CD4-positive, CD25-positive, alpha-beta regulatory T cell (primary cell): Measurements from ENCODE around the gene CALR3. TPM values are rescaled to one million over a fixed set of nuclear protein-coding genes. Genes with fewer than 3 reads are reported as not detected.
"Not testable (repeated sequence)": the region's sequence is repeated elsewhere in the genome, so short reads cannot be mapped to it uniquely, and the experiment has no call there.

ENCODE experiments used
- ATAC-seq, 2 donors: fragments of 150-1000 bp; cut with Tn5 transposase; one replicate each; pipeline ENCODE4 v1.10.0; 2021; ENCODE audit warnings: low read depth in 2 of 2, moderate number of reproducible peaks in 2 of 2, moderate library complexity in 1 of 2
- DNase-seq, 3 donors: peaks; one replicate each; pipeline versions ENCODE4 v3.0.0 to v3.0.0-alpha.2; 2012 to 2022; ENCODE audit warnings: mixed read lengths in 1 of 3
- H3K27ac ChIP-seq: one replicate; pipeline ENCODE4 v1.7.0; 2013; ENCODE audit warnings: mild to moderate bottlenecking, low read length; ENCODE audit not compliant: insufficient read depth, poor library complexity, severe bottlenecking
- H3K27me3 ChIP-seq: one replicate; pipeline ENCODE4 v1.7.0; 2013; ENCODE audit warnings: low read length; ENCODE audit not compliant: control insufficient read depth, insufficient read depth
- H3K36me3 ChIP-seq: one replicate; pipeline ENCODE4 v1.7.0; 2013; ENCODE audit warnings: mild to moderate bottlenecking, low read length, moderate library complexity; ENCODE audit not compliant: control insufficient read depth, insufficient read depth
- H3K4me1 ChIP-seq: 2 replicates; pipeline ENCODE4 v1.7.0; 2013; ENCODE audit warnings: mild to moderate bottlenecking, low read length; ENCODE audit not compliant: insufficient read depth, control insufficient read depth, poor library complexity, severe bottlenecking
- H3K4me3 ChIP-seq: one replicate; pipeline ENCODE4 v1.7.0; 2013; ENCODE audit warnings: low read depth, mild to moderate bottlenecking, low read length, moderate library complexity
- H3K9me3 ChIP-seq, 2 experiments: 1 replicate in 1 of 2; 2 replicates in 1 of 2; pipeline ENCODE4 v1.7.0; 2013; ENCODE audit warnings: low read length in 2 of 2, mild to moderate bottlenecking in 1 of 2, moderate library complexity in 1 of 2; ENCODE audit not compliant: control insufficient read depth in 2 of 2
- H3K27ac Mint-ChIP-seq, 3 donors: one replicate each; pipeline ENCODE4 v1.8.0; 2020 to 2022; ENCODE audit warnings: mild to moderate bottlenecking in 3 of 3, mixed read lengths in 3 of 3, moderate library complexity in 2 of 3
- H3K27me3 Mint-ChIP-seq: one replicate; pipeline ENCODE4 v1.8.0; 2022; ENCODE audit warnings: mild to moderate bottlenecking, mixed read lengths
- H3K36me3 Mint-ChIP-seq: one replicate; pipeline ENCODE4 v1.8.0; 2020; ENCODE audit warnings: mixed read lengths
- H3K4me1 Mint-ChIP-seq, 4 donors: one replicate each; pipeline ENCODE4 v1.8.0; 2020 to 2022; ENCODE audit warnings: mixed read lengths in 4 of 4, mild to moderate bottlenecking in 1 of 4
- H3K4me3 Mint-ChIP-seq, 4 donors: one replicate each; pipeline ENCODE4 v1.8.0; 2020 to 2022; ENCODE audit warnings: mild to moderate bottlenecking in 4 of 4, mixed read lengths in 4 of 4, moderate library complexity in 3 of 4
- H3K9me3 Mint-ChIP-seq, 7 donors: one replicate each; pipeline ENCODE4 v1.8.0; 2020 to 2022; ENCODE audit warnings: mixed read lengths in 7 of 7, mild to moderate bottlenecking in 3 of 7, moderate library complexity in 2 of 7
- polyA plus RNA-seq, 4 donors: library from polyadenylated mRNA; unstranded; fragments of 300-500 nt; fragmentation: Illumina TruSeq; gene quantifications; one replicate each; pipeline ENCODE4 v1.2.3, GENCODE V29; 2021
- total RNA-seq: library from RNA; stranded (reverse); gene quantifications from one replicate; pipeline ENCODE4 v1.2.3, GENCODE V29; 2022

CALR3 gene
- total and polyA plus RNA-seq, 5 donors from 2014 or later, result not detected

GRCh38 chr19:16497837-16498236, 1.9 kb upstream of the CALR3 start:
- Mint-ChIP-seq H3K4me3 (peak overlapping the region in 3 of 4 donors; percentile 45 to 84 (median 46)), H3K9me3 (no peaks in the 10 kb centered on the region), H3K4me1 (peaks cover 5 to 23% (median 12%) of the 10 kb centered on the region in 4 donors), H3K36me3 (peaks cover 8% of the 10 kb centered on the region), H3K27me3 (peaks cover 5% of the 10 kb centered on the region), H3K27ac (peak overlapping the region in 1 of 3 donors; percentile 56)
- H3K27me3 ChIP-seq, result no peaks in the 10 kb centered on the region
- ATAC-seq (no peak), DNase-seq (no peak)
- no peaks in the 10 kb centered on the region for H3K9me3 ChIP-seq
- H3K4me3 ChIP-seq, result no peak overlapping the region
- H3K4me1 ChIP-seq, result peaks cover 10% of the 10 kb centered on the region
- no peak overlapping the region for H3K27ac ChIP-seq
- H3K36me3 ChIP-seq, result no peaks in the 10 kb centered on the region

GRCh38 chr19:16497042-16497441, 1.1 kb upstream of the CALR3 start:
- peak overlapping the region; percentile 41 to 84 (median 62) for H3K4me3 Mint-ChIP-seq
- H3K27ac Mint-ChIP-seq, result peak overlapping the region in 1 of 3 donors; percentile 93
- Histone ChIP-seq H3K27me3 (no peaks in the 10 kb centered on the region), H3K4me3 (no peak overlapping the region), H3K36me3 (no peaks in the 10 kb centered on the region), H3K4me1 (peaks cover 10% of the 10 kb centered on the region), H3K27ac (no peak overlapping the region), H3K9me3 (no peaks in the 10 kb centered on the region)
- ATAC-seq (no peak), DNase-seq (no peak)
- H3K4me1 Mint-ChIP-seq, result peaks cover 5 to 22% (median 12%) of the 10 kb centered on the region in 4 donors
- H3K9me3 Mint-ChIP-seq, result no peaks in the 10 kb centered on the region
- peaks cover 5% of the 10 kb centered on the region for H3K27me3 Mint-ChIP-seq
- peaks cover 4% of the 10 kb centered on the region for H3K36me3 Mint-ChIP-seq

GRCh38 chr19:16496613-16496983, 631 bp upstream of the CALR3 start:
- H3K27ac Mint-ChIP-seq, result peak overlapping the region; percentile 90 to 93 (median 93)
- Histone ChIP-seq H3K9me3 (no peaks in the 10 kb centered on the region), H3K27me3 (no peaks in the 10 kb centered on the region), H3K4me1 (peaks cover 10% of the 10 kb centered on the region), H3K36me3 (no peaks in the 10 kb centered on the region), H3K4me3 (peak overlapping the region; percentile 51), H3K27ac (peak overlapping the region; percentile 67)
- peaks cover 5 to 22% (median 12%) of the 10 kb centered on the region in 4 donors for H3K4me1 Mint-ChIP-seq
- DNase-seq, result no peak
- peaks cover 5% of the 10 kb centered on the region for H3K27me3 Mint-ChIP-seq
- H3K9me3 Mint-ChIP-seq, result no peaks in the 10 kb centered on the region
- H3K36me3 Mint-ChIP-seq, result peaks cover 4% of the 10 kb centered on the region
- H3K4me3 Mint-ChIP-seq, result peak overlapping the region; percentile 80 to 96 (median 95)
- no peak for ATAC-seq

- not testable (repeated sequence) for H3K4me1 Mint-ChIP-seq, H3K9me3 ChIP-seq, H3K4me3 Mint-ChIP-seq, H3K4me3 ChIP-seq, H3K4me1 ChIP-seq, H3K36me3 ChIP-seq, ATAC-seq, H3K36me3 Mint-ChIP-seq, H3K27me3 ChIP-seq, H3K27ac ChIP-seq, H3K27ac Mint-ChIP-seq, H3K9me3 Mint-ChIP-seq, DNase-seq
- H3K27me3 Mint-ChIP-seq, result peaks cover 15% of the 10 kb centered on the region
Measured at GRCh38 chr19:16486476-16486875, 9.5 kb downstream of the CALR3 start.

GRCh38 chr19:16482745-16483144, 13.2 kb downstream of the CALR3 start:
- Histone ChIP-seq H3K4me1 (no peaks in the 10 kb centered on the region), H3K9me3 (no peaks in the 10 kb centered on the region), H3K4me3 (no peak overlapping the region), H3K27me3 (no peaks in the 10 kb centered on the region), H3K27ac (no peak overlapping the region), H3K36me3 (no peaks in the 10 kb centered on the region)
- ATAC-seq, result no peak
- Mint-ChIP-seq H3K27me3 (peaks cover 13% of the 10 kb centered on the region), H3K9me3 (no peaks in the 10 kb centered on the region), H3K27ac (no peak overlapping the region), H3K4me3 (no peak overlapping the region), H3K36me3 (no peaks in the 10 kb centered on the region), H3K4me1 (no peaks in the 10 kb centered on the region)
- no peak for DNase-seq

- H3K27me3 Mint-ChIP-seq, result peaks cover 9% of the 10 kb centered on the region
- H3K4me1 ChIP-seq, result peaks cover 1% of the 10 kb centered on the region
- no peaks in the 10 kb centered on the region for H3K9me3 Mint-ChIP-seq
- H3K4me3 Mint-ChIP-seq, result no peak overlapping the region
- H3K27ac Mint-ChIP-seq, result no peak overlapping the region
- ATAC-seq, result no peak
- H3K36me3 ChIP-seq, result no peaks in the 10 kb centered on the region
- H3K4me1 Mint-ChIP-seq, result no peaks in the 10 kb centered on the region
- no peaks in the 10 kb centered on the region for H3K27me3 ChIP-seq
- no peak overlapping the region for H3K27ac ChIP-seq
- H3K36me3 Mint-ChIP-seq, result no peaks in the 10 kb centered on the region
- no peak overlapping the region for H3K4me3 ChIP-seq
- no peak for DNase-seq
- H3K9me3 ChIP-seq, result no peaks in the 10 kb centered on the region
Measured at GRCh38 chr19:16477311-16477710, 18.7 kb downstream of the CALR3 start.

- Mint-ChIP-seq H3K9me3 (no peaks in the 10 kb centered on the region), H3K36me3 (no peaks in the 10 kb centered on the region), H3K27ac (no peak overlapping the region), H3K4me3 (no peak overlapping the region), H3K4me1 (no peaks in the 10 kb centered on the region), H3K27me3 (peaks cover 8% of the 10 kb centered on the region)
- Histone ChIP-seq H3K36me3 (no peaks in the 10 kb centered on the region), H3K27ac (no peak overlapping the region), H3K4me3 (no peak overlapping the region), H3K27me3 (no peaks in the 10 kb centered on the region), H3K4me1 (peaks cover 5% of the 10 kb centered on the region), H3K9me3 (no peaks in the 10 kb centered on the region)
- ATAC-seq, result no peak
- no peak for DNase-seq
Measured at GRCh38 chr19:16476401-16476800, 19.6 kb downstream of the CALR3 start.

GRCh38 chr19:16473875-16474392, 22.0 kb downstream of the CALR3 start:
- Histone ChIP-seq H3K4me3 (no peak overlapping the region), H3K9me3 (no peaks in the 10 kb centered on the region), H3K27ac (no peak overlapping the region), H3K4me1 (peaks cover 16% of the 10 kb centered on the region), H3K36me3 (no peaks in the 10 kb centered on the region), H3K27me3 (no peaks in the 10 kb centered on the region)
- peak overlapping the region in 1 of 4 donors; percentile 10 for H3K4me3 Mint-ChIP-seq
- H3K4me1 Mint-ChIP-seq, result peaks cover 4 to 22% (median 13%) of the 10 kb centered on the region in 4 donors
- H3K9me3 Mint-ChIP-seq, result no peaks in the 10 kb centered on the region
- ATAC-seq (no peak), DNase-seq (no peak)
- peaks cover 2% of the 10 kb centered on the region for H3K27me3 Mint-ChIP-seq
- H3K27ac Mint-ChIP-seq, result no peak overlapping the region
- peaks cover 5% of the 10 kb centered on the region for H3K36me3 Mint-ChIP-seq
